LNCaP clone FGC (cell line): ENCODE results near the gene AADACL2.

Experiments
- DNase-seq: peaks from one replicate; pipeline ENCODE4 v3.0.0-alpha.2; 2011; ENCODE audit warnings: low read depth
- H3K4me3 ChIP-seq: 2 replicates; pipeline ENCODE4 v1.5.1; 2011; ENCODE audit warnings: mild to moderate bottlenecking, low read depth, low read length, control low read depth
- CTCF ChIP-seq: IDR thresholded peaks from 2 replicates; pipeline ENCODE4 v1.5.1; 2012; ENCODE audit warnings: mild to moderate bottlenecking; ENCODE audit not compliant: control insufficient read depth, insufficient read depth; ENCODE audit errors: extremely low read depth

AADACL2 gene

DNA sequence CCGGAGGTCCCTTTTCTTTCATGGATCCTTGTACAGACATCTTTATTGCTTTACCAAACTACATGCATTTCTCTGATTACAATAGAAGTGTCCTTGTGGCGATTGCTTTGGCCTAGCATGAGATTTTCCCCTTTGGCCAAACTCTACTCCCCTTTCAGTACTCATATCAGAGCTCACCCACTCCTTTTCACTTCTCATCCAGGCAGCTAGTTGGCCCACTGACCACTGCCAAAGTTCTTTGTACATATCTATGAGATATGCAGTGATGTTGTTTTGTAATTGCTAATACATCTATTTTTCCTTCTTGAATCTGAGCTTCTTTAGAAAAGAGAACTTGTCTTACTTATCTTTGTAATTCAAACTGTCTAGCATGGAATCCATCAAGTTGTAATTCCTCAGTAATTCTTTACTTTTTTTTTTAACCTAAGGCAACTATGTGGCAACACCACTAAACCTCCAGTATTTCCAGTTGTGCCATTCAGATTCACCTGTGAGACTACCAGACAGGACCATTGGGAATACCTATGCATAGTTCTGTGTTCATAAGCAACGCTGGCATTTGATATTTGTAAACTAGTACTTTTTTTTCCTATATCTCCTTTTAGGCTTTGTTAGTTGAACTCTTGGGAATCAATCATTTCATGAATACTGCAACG is 39.2 kb downstream of the AADACL2 start:
- no peak for TF ChIP-seq CTCF
- no peak for DNase-seq
- H3K4me3 ChIP-seq = no peak overlapping the region

DNA sequence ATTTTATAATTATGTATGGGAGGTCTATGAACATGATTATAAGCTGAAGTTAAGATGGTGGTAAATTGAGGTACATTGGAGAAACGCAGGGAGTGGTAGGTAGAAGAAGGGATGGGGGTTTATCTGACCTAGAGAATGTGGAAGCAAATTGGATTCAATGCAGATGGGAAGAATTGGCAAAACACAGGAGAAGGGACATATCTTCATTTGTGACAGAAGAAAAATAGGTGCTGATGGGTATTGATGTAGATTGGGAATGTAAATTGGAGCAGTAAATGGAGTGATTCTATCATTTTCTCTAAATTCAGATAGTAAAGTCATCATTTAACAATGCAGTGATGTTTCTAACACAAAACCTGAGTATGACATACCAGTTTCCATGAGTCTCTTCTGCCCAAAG is 40.5 kb downstream of the AADACL2 start:
- H3K4me3 ChIP-seq = no peak overlapping the region
- TF ChIP-seq CTCF = no peak
- no peak for DNase-seq

GRCh38 chr3:151774910-151775309 is 41.2 kb downstream of the AADACL2 start:
- DNase-seq = no peak
- H3K4me3 ChIP-seq = no peak overlapping the region
- no peak for TF ChIP-seq CTCF

DNA sequence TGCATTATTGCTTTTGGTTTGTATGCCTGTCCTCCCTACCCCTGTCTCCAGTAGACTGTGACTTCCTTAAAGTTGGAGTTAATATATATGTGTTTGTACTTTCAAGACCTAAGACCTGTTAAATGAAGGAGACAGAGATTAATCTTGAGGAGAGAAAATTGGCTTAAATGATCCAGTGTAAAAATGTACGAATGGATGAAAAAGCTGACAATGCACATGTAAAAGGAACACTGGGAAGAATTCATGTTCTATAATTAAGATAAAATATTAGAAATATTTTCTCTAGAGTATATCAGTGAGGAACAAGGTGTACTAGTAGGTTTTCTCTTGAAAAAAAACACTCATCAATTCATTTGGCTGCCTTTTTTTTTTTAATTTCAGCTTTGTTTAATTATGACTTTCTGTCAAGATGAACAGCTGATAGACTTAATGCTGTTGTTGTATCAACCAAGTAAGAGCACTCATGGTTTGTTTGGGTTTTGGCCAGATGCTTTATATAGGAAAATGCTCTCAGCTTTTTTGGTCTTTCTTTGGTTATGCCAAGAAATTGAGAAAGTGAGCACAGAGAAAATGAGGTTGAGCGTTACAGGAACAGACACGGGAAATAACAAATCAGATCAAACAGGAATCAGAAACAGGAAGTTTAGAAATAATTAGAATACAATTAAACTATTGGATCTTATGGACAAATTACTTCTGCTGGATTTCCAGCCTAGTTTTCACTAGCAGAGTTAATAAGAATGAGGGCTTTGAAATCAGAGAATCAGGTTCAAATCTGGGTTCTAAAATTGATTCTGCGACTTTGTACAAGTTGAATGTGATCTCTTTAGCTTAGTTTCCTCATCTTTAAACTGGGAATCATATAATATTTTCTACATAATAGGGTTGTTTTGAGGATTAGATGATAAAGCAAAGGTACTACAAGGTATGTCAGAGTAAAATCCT is 41.9 kb downstream of the AADACL2 start:
- TF ChIP-seq CTCF = no peak
- no peak overlapping the region for H3K4me3 ChIP-seq
- no peak for DNase-seq

- H3K4me3 ChIP-seq = no peak overlapping the region
- no peak for DNase-seq
- no peak for TF ChIP-seq CTCF
Measured at GRCh38 chr3:151776259-151776740, 42.6 kb downstream of the AADACL2 start.

GRCh38 chr3:151777880-151778279 is 44.2 kb downstream of the AADACL2 start:
- no peak for TF ChIP-seq CTCF
- no peak for DNase-seq
- H3K4me3 ChIP-seq = no peak overlapping the region
